ENCODE data around the gene MAPK6. TPM values are rescaled to one million over a fixed set of nuclear protein-coding genes. Genes with fewer than 3 reads are reported as not detected.

MAPK6 gene
- total and polyA plus RNA-seq, 9 of the 15 experiments (the other 6 are each of a cell fraction or from before 2014, with no cell fraction given), result 28.5 to 97.1 (median 74.0) TPM

DNA sequence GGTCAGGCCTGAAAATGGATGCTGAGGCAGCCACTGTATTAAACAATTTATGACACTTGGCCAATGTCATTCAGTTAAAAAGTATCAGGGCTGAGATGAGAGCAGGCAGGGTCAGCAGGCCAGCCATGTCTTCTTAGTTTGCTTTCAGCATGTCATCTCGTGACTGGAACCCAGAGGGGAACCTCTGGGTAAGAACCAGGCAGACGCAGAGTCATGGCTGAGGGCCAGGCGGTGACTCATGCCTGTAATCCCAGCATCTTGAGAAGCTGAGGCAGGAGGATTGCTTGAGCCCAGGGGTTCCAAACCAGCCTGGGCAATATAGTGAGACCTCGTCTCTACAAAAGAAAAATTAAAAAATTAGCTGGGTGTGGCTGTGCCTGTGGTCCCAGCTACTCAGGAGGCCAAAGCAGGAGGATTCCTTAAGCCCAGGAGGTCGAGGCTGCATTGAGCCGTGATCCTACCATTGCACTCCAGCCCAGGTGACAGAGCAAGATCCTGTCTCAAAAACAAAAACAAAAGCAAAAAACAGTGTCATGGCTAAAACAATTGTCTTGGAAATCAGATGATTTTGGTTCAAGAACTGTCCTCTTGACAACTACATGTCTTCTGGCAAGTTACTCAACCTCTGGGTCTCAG lies 81.9 kb downstream of the MAPK6 start (continued):
- peak in 1 of 3 experiments; percentile 49 for TF ChIP-seq YY1 (IDR thresholded peaks at IDR 0.05; ENCODE audit: borderline replicate concordance in 1 of 3, control insufficient read depth in 1 of 3, extremely low read depth in 1 of 3, insufficient read depth in 3 of 3, insufficient read length in 1 of 3, insufficient replicate concordance in 2 of 3, low read depth in 1 of 3, low read length in 2 of 3)
- peak in 1 of 2 experiments; percentile 32; a peak in 1 of 4 replicates for TF ChIP-seq KDM1A (IDR thresholded peaks at IDR 0.05)
- TF ChIP-seq SPI1 (IDR thresholded peaks at IDR 0.05; ENCODE audit: borderline replicate concordance, low read depth, low read length), result 0 out of 2 replicates have a peak, but pooled peaks have one; percentile 21
- no peak for TF ChIP-seq RB1 (IDR thresholded peaks at IDR 0.05; ENCODE audit: low read depth)
- peak in 1 of 2 experiments; percentile 73; a peak in 1 of 4 replicates for TF ChIP-seq RCOR1 (IDR thresholded peaks at IDR 0.05; ENCODE audit: borderline replicate concordance in 1 of 2, low read depth in 2 of 2, low read length in 2 of 2)
- TF ChIP-seq CTBP1 (IDR thresholded peaks at IDR 0.05; ENCODE audit: borderline replicate concordance), result peak; percentile 83
- no peak for TF ChIP-seq ESRRA (IDR thresholded peaks at IDR 0.05; ENCODE audit: borderline replicate concordance, low read depth)
- TF ChIP-seq SMARCC2 (IDR thresholded peaks at IDR 0.05; ENCODE audit: low read depth), result peak; percentile 75; the same call in 1 of the 2 replicates
- no peak for TF ChIP-seq ZNF140 (CRISPR knock-in tag; IDR thresholded peaks at IDR 0.05)
- 0 out of 3 replicates have a peak, but pooled peaks of 1 of the 2 experiments have one; percentile 33 for TF ChIP-seq CBX3 (IDR thresholded peaks at IDR 0.05; ENCODE audit: borderline replicate concordance in 1 of 2, low read length in 2 of 2)
- peak; percentile 90 for TF ChIP-seq DPF2 (IDR thresholded peaks at IDR 0.05)
- peak; percentile 85 for TF ChIP-seq SMARCA4 (IDR thresholded peaks at IDR 0.05)
- TF ChIP-seq NFE2 (IDR thresholded peaks at IDR 0.05; ENCODE audit: low read depth), result peak; percentile 58
- no peak for TF ChIP-seq EWSR1 (IDR thresholded peaks at IDR 0.05; ENCODE audit: borderline replicate concordance, low read depth, partially characterized antibody)
- no peak for TF ChIP-seq ZFP36 (IDR thresholded peaks at IDR 0.05; ENCODE audit: low read depth, low read length, partially characterized antibody)
- TF ChIP-seq ARID1B (IDR thresholded peaks at IDR 0.05), result peak; percentile 82
- peak; percentile 53 for TF ChIP-seq GATA2 (CRISPR knock-in tag; IDR thresholded peaks at IDR 0.05)
- TF ChIP-seq, protein P1, sequence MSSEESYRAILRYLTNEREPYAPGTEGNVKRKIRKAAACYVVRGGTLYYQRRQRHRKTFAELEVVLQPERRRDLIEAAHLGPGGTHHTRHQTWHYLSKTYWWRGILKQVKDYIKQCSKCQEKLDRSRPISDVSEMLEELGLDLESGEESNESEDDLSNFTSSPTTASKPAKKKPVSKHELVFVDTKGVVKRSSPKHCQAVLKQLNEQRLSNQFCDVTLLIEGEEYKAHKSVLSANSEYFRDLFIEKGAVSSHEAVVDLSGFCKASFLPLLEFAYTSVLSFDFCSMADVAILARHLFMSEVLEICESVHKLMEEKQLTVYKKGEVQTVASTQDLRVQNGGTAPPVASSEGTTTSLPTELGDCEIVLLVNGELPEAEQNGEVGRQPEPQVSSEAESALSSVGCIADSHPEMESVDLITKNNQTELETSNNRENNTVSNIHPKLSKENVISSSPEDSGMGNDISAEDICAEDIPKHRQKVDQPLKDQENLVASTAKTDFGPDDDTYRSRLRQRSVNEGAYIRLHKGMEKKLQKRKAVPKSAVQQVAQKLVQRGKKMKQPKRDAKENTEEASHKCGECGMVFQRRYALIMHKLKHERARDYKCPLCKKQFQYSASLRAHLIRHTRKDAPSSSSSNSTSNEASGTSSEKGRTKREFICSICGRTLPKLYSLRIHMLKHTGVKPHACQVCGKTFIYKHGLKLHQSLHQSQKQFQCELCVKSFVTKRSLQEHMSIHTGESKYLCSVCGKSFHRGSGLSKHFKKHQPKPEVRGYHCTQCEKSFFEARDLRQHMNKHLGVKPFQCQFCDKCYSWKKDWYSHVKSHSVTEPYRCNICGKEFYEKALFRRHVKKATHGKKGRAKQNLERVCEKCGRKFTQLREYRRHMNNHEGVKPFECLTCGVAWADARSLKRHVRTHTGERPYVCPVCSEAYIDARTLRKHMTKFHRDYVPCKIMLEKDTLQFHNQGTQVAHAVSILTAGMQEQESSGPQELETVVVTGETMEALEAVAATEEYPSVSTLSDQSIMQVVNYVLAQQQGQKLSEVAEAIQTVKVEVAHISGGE (CRISPR knock-in tag; IDR thresholded peaks at IDR 0.05), result 0 out of 6 replicates have a peak, but pooled peaks of 1 of the 3 experiments have one; percentile 18
- TF ChIP-seq BMI1 (IDR thresholded peaks at IDR 0.05; ENCODE audit: low read length), result no peak
- no peak for TF ChIP-seq ILF3 (IDR thresholded peaks at IDR 0.05; ENCODE audit: borderline replicate concordance)
- peak; percentile 89 for TF ChIP-seq JUNB (CRISPR knock-in tag; conservative IDR thresholded peaks at IDR 0.05)
- TF ChIP-seq BCOR (IDR thresholded peaks at IDR 0.05), result peak; percentile 44; the same call in 1 of the 2 replicates
- no peak for TF ChIP-seq PTTG1 (tag; IDR thresholded peaks at IDR 0.05; ENCODE audit: low read depth)
- 0 out of 2 replicates have a peak, but pooled peaks have one; percentile 7 for TF ChIP-seq SMC3 (conservative IDR thresholded peaks at IDR 0.05; ENCODE audit: insufficient read depth, low read depth, low read length)
- TF ChIP-seq SOX6 (IDR thresholded peaks at IDR 0.05), result peak; percentile 33; the same call in 1 of the 2 replicates
- peak; percentile 91 for TF ChIP-seq SMARCE1 (IDR thresholded peaks at IDR 0.05)
- TF ChIP-seq CREM (IDR thresholded peaks at IDR 0.05; ENCODE audit: low read depth), result peak; percentile 51; the same call in 1 of the 2 replicates

Data from K562 (cell line).